GM10248 (cell line): ENCODE data around the gene OBSCN.

ENCODE experiments used
- CTCF ChIA-PET: fragments of 300-600 bp; sonication (Branson Sonifier 250); formaldehyde crosslinking; extraction: SDS; loops from one replicate; lab custom pipeline; 2021; ENCODE audit warnings: antibody characterized with exemption; lab: Yijun Ruan, JAX
- POLR2A ChIA-PET: fragments of 350-650 bp; sonication (Branson Sonifier 250); formaldehyde crosslinking; extraction: SDS; loops from one replicate; lab custom pipeline; 2020; ENCODE audit warnings: antibody characterized with exemption; lab: Yijun Ruan, JAX
- DNase-seq: peaks from one replicate; pipeline ENCODE4 v3.0.0; 2012; ENCODE audit errors: extremely low spot score
- CTCF ChIP-seq: IDR thresholded peaks from 2 replicates; pipeline ENCODE4 v1.5.1; 2012; ENCODE audit warnings: mild to moderate bottlenecking, low read depth; ENCODE audit errors: extremely low read depth, missing control alignments, control extremely low read depth

Gene OBSCN

GRCh38 chr1:228366866-228367741 is 159.3 kb downstream of the OBSCN start:
- TF ChIP-seq CTCF = no peak
- ChIA-PET CTCF (no interaction called here), POLR2A (no interaction called here)
- no peak for DNase-seq

- CTCF ChIA-PET = no interaction called here
Measured at GRCh38 chr1:228367798-228368791, 160.3 kb downstream of the OBSCN start.

GRCh38 chr1:228368801-228369607 is 161.2 kb downstream of the OBSCN start:
- ChIA-PET CTCF (no interaction called here), POLR2A (no interaction called here)
- no peak for DNase-seq
- no peak for TF ChIP-seq CTCF

More at GRCh38 chr1:228367798-228368791, 160.3 kb downstream of the OBSCN start:
- no peak for DNase-seq
- POLR2A ChIA-PET = no interaction called here
- TF ChIP-seq CTCF = no peak

GRCh38 chr1:228369608-228370438 is 162.0 kb downstream of the OBSCN start:
- TF ChIP-seq CTCF = no peak
- DNase-seq = no peak
- POLR2A ChIA-PET = no interaction called here
- CTCF ChIA-PET = no interaction called here

- POLR2A ChIA-PET = no interaction called here
- CTCF ChIA-PET = no interaction called here
- no peak for DNase-seq
- no peak for TF ChIP-seq CTCF
Measured at GRCh38 chr1:228370439-228370940, 162.6 kb downstream of the OBSCN start.
